BJ (cell line): ENCODE data around the gene CD101. TPM values are rescaled to one million over a fixed set of nuclear protein-coding genes. Genes with fewer than 3 reads are reported as not detected.

ENCODE experiments used
- CTCF ChIA-PET: fragments of 350-600 bp; formaldehyde crosslinking; extraction: SDS; loops from one replicate; lab custom pipeline; 2021; ENCODE audit warnings: antibody characterized with exemption, inconsistent platforms; lab: Yijun Ruan, JAX
- POLR2A ChIA-PET: fragments of 300-600 bp; sonication (Branson Sonifier 250); formaldehyde crosslinking; extraction: SDS; loops from one replicate; lab custom pipeline; 2021; ENCODE audit warnings: antibody characterized with exemption; lab: Charles Lee
- DNase-seq: peaks from one replicate; pipeline ENCODE4 v3.0.0-alpha.2; 2011; ENCODE audit warnings: low read depth
- H3K27me3 ChIP-seq: 2 replicates; pipeline ENCODE4 v1.6.0; 2011; ENCODE audit warnings: low read length; ENCODE audit not compliant: control insufficient read depth, insufficient read depth
- H3K36me3 ChIP-seq: 2 replicates; pipeline ENCODE4 v1.5.1; 2011; ENCODE audit warnings: low read length; ENCODE audit not compliant: control insufficient read depth, insufficient read depth
- H3K4me3 ChIP-seq: 2 replicates; pipeline ENCODE4 v1.5.1; 2011; ENCODE audit warnings: low read depth, mild to moderate bottlenecking, control low read depth, low read length
- polyA plus RNA-seq: library from polyadenylated mRNA; depleted of rRNA; stranded (reverse); fragments of >200 nt; gene quantifications from 2 replicates; pipeline ENCODE4 v1.2.3, GENCODE V29; 2011
- TF ChIP-seq, protein P1 (sequence below): IDR thresholded peaks from 2 replicates; pipeline ENCODE4 v1.5.1; 2011; ENCODE audit warnings: low read depth, mild to moderate bottlenecking, control low read depth, inconsistent platforms, low read length, moderate library complexity; ENCODE audit not compliant: insufficient read depth

Gene CD101
- polyA plus RNA-seq, 1 experiment: 0.12 TPM

DNA sequence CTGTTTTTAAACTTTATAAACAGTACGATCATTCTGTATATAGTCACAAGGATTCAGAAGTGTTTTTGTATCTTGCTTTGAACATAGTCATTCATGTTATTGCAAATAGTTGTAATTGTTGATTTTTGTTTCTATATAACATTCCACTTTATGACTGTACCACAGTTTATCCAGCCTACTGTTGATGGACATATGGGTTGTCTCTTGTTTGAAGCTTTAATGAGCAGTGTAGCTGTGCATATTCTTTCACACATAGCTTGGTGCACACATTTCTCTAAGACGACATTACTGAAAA, 6.1 kb downstream of the CD101 start:
- no peak for DNase-seq
- H3K36me3 ChIP-seq: no peaks in the 10 kb centered on the region
- H3K4me3 ChIP-seq: no peak overlapping the region
- no peaks in the 10 kb centered on the region; the same call in 1 of the 2 replicates for H3K27me3 ChIP-seq
- POLR2A ChIA-PET: no interaction called here
- CTCF ChIA-PET: no interaction called here
- TF ChIP-seq, protein P1, sequence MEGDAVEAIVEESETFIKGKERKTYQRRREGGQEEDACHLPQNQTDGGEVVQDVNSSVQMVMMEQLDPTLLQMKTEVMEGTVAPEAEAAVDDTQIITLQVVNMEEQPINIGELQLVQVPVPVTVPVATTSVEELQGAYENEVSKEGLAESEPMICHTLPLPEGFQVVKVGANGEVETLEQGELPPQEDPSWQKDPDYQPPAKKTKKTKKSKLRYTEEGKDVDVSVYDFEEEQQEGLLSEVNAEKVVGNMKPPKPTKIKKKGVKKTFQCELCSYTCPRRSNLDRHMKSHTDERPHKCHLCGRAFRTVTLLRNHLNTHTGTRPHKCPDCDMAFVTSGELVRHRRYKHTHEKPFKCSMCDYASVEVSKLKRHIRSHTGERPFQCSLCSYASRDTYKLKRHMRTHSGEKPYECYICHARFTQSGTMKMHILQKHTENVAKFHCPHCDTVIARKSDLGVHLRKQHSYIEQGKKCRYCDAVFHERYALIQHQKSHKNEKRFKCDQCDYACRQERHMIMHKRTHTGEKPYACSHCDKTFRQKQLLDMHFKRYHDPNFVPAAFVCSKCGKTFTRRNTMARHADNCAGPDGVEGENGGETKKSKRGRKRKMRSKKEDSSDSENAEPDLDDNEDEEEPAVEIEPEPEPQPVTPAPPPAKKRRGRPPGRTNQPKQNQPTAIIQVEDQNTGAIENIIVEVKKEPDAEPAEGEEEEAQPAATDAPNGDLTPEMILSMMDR: no peak

DNA sequence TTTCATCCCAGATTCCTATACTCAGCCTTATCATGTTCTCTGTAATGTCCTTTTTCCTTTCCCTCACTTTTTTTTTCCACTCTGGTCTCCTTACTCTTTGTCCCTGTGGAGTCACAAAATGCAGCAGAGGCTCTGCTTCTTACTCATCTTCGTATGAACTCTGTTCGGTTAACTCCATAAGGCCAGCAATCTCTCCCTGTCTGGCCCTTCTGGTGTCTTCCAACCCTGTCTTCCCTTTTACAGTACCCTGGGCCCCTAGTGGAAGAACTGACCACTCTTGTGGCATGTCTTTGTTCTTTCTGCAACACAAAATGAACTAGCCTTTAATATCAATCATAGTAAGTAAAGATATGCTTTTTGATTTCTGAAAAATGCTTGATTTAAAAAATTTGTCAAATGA, 7.1 kb downstream of the CD101 start:
- Histone ChIP-seq H3K36me3 (no peaks in the 10 kb centered on the region), H3K27me3 (no peaks in the 10 kb centered on the region; the same call in 1 of the 2 replicates), H3K4me3 (no peak overlapping the region)
- DNase-seq: no peak
- TF ChIP-seq, protein P1: no peak
- ChIA-PET CTCF (no interaction called here), POLR2A (no interaction called here)

DNA sequence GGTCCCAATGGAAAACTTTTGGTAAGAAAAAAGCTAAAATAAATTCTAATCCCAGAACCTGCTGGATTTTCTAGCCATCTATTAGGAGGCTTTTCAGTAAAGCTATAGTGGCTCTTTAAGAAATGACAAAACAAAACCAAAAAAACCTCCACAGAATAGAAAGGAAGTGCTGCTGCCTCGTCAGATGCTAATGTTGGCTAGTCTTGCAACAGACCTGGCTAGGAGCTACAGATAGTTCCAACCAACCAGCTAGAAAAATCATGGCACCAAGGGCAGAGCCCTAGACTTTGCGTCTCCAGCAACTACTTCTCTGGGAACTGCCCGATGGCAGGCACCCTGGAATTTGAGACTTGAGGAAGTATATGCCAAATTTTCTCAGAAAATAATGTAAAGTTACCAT, 7.6 kb downstream of the CD101 start:
- ChIA-PET CTCF (interaction anchor here (0.7 kb wide), 1 partner anchor 16 kb away, joined by 3 read pairs; no protein-coding TSS in a partner anchor), POLR2A (no interaction called here)
- H3K36me3 ChIP-seq: no peaks in the 10 kb centered on the region
- H3K4me3 ChIP-seq: no peak overlapping the region
- no peak for DNase-seq
- TF ChIP-seq, protein P1: no peak
- H3K27me3 ChIP-seq: no peaks in the 10 kb centered on the region; the same call in 1 of the 2 replicates

DNA sequence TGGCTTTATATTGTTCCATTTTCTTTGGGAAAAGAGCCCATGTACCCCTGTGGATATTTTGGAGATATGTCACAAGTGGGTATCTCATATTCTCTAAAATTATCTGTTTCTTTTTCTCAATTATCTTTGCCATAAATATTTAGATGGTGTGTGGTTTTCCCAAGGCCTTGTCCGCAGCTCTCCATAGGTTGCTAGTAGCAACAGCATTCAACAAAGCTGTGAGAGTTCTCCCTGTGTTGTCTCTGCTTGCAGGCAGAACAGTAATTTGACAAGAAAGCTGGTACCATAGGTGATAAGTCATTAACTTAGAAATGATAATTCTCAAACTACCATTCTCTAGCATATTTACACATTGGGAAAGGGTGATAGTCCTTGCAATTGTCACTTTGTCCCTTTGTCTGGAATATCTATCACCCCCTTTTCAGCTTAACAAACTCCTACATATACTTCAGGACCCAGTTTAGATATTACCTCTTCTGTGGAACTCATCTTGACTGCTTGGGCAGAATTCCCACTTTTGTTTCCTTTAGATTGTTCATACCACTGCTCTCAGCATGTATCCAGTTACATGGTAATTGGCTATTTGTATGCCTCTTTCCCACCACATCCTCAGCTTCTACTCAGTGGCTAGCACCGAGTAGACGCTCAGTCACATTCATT, 8.9 kb downstream of the CD101 start:
- no peak for DNase-seq
- CTCF ChIA-PET: interaction anchor here (1.0 to 1.5 kb wide), 3 partner anchors 9 to 35 kb away, joined by 3 read pairs; no protein-coding TSS in a partner anchor
- H3K27me3 ChIP-seq: no peaks in the 10 kb centered on the region; the same call in 1 of the 2 replicates
- TF ChIP-seq, protein P1: no peak
- H3K36me3 ChIP-seq: no peaks in the 10 kb centered on the region
- H3K4me3 ChIP-seq: no peak overlapping the region
- POLR2A ChIA-PET: no interaction called here

DNA sequence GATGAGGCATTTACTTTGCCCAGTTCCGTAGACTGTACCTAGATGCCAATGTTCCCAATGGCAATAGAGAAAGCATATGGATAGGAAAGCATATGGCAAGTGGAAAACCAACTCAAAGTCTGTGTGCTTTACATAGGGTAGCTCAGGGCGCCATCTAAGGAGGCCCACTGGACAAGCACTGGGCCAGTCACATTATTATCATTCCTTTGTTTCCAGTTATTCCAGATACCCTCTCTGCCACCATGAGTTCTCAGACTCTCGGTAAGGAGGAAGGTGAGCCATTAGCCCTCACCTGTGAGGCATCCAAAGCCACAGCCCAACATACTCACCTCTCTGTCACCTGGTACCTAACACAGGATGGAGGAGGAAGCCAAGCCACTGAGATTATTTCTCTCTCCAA, 9.8 kb downstream of the CD101 start:
- DNase-seq: no peak
- Histone ChIP-seq H3K27me3 (no peaks in the 10 kb centered on the region; the same call in 1 of the 2 replicates), H3K36me3 (no peaks in the 10 kb centered on the region), H3K4me3 (no peak overlapping the region)
- CTCF ChIA-PET: interaction anchor here (1.0 to 1.5 kb wide), 3 partner anchors 8 to 34 kb away, joined by 3 read pairs; no protein-coding TSS in a partner anchor
- TF ChIP-seq, protein P1: no peak
- POLR2A ChIA-PET: no interaction called here
